ENCODE measurements around the gene GCKR. TPM values are rescaled to one million over a fixed set of nuclear protein-coding genes. Genes with fewer than 3 reads are reported as not detected.

Gene GCKR
- total RNA-seq, 1 experiment from 2014 or later: 0.11 TPM

DNA sequence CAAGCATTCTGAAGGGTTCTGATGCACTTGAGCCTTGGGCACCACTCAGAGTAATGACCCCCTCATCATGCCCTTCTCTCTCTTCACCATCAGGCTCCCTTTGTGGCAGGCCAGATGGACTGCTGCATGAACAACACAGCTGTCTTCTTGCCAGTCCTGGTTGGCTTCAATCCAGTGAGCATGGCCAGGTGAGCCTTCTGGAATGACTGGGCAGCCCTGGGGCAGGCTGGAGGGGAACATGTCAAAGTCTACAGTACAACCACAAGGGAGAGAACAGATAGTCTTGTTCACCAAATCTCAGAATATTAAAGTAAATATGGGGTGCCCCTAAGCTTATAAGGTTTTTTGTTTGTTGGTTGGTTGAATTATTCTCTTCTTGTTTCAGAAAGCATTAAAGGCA lies 4.4 kb downstream of the GCKR start:
- no peak overlapping the region for H3K23ac ChIP-seq (ENCODE audit: insufficient read length, low read depth, low read length)
- TF ChIP-seq, protein P1, sequence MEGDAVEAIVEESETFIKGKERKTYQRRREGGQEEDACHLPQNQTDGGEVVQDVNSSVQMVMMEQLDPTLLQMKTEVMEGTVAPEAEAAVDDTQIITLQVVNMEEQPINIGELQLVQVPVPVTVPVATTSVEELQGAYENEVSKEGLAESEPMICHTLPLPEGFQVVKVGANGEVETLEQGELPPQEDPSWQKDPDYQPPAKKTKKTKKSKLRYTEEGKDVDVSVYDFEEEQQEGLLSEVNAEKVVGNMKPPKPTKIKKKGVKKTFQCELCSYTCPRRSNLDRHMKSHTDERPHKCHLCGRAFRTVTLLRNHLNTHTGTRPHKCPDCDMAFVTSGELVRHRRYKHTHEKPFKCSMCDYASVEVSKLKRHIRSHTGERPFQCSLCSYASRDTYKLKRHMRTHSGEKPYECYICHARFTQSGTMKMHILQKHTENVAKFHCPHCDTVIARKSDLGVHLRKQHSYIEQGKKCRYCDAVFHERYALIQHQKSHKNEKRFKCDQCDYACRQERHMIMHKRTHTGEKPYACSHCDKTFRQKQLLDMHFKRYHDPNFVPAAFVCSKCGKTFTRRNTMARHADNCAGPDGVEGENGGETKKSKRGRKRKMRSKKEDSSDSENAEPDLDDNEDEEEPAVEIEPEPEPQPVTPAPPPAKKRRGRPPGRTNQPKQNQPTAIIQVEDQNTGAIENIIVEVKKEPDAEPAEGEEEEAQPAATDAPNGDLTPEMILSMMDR (conservative IDR thresholded peaks at IDR 0.05): no peak
- H3K9ac ChIP-seq (ENCODE audit: extremely low read depth, insufficient read length, low read length): no peak overlapping the region
- no peak overlapping the region for H4K5ac ChIP-seq (ENCODE audit: insufficient read length, low read depth, low read length)
- no peak overlapping the region for H3K56ac ChIP-seq (ENCODE audit: insufficient read length, low read depth, low read length)
- Mint-ChIP-seq H3K36me3 (ENCODE audit: insufficient read depth in 1 of 3, low read depth in 3 of 3) (no peaks in the 10 kb centered on the region), H3K27me3 (ENCODE audit: low read depth) (peaks cover 26% of the 10 kb centered on the region), H3K9me3 (no peaks in the 10 kb centered on the region), H3K27ac (no peak overlapping the region), H3K4me3 (no peak overlapping the region), H3K4me1 (peaks cover 18 to 19% of the 10 kb centered on the region in 2 experiments)
- no peak overlapping the region for H3K4me2 ChIP-seq (ENCODE audit: insufficient read depth, insufficient read length, low read length)
- no peak overlapping the region for H3K27ac ChIP-seq (ENCODE audit: insufficient read length, low read depth, low read length)
- no peak overlapping the region for H3K4ac ChIP-seq (ENCODE audit: low read depth, low read length)
- no peak overlapping the region for H2BK20ac ChIP-seq (ENCODE audit: low read depth, low read length, poor library complexity, severe bottlenecking)
- no peak overlapping the region for H2AFZ ChIP-seq (ENCODE audit: low read length)
- H3K79me2 ChIP-seq (ENCODE audit: insufficient read depth, low read length): no peaks in the 10 kb centered on the region
- no peak overlapping the region for H4K91ac ChIP-seq (ENCODE audit: insufficient read length, low read depth, low read length)
- no peaks in the 10 kb centered on the region for H3K4me1 ChIP-seq (ENCODE audit: insufficient read depth, low read length)
- H3K9me3 ChIP-seq (ENCODE audit: control insufficient read depth, low read depth, low read length): no peaks in the 10 kb centered on the region
- no peak overlapping the region for H2AK5ac ChIP-seq (ENCODE audit: insufficient read length, low read length)
- no peak overlapping the region for H2BK120ac ChIP-seq (ENCODE audit: low read depth, low read length, poor library complexity, severe bottlenecking)
- H3T11ph ChIP-seq (ENCODE audit: low read length): no peak overlapping the region
- no peaks in the 10 kb centered on the region for H4K20me1 ChIP-seq (ENCODE audit: control insufficient read depth, insufficient read depth, insufficient read length)
- H4K8ac ChIP-seq (replicated peaks; ENCODE audit: insufficient read length, low read depth, low read length): no peak overlapping the region
- H3K79me1 ChIP-seq (ENCODE audit: insufficient read depth, low read depth, low read length, poor library complexity, severe bottlenecking): no peaks in the 10 kb centered on the region
- H3K18ac ChIP-seq (ENCODE audit: insufficient read length, low read depth, low read length): no peak overlapping the region
- H2BK12ac ChIP-seq (ENCODE audit: insufficient read length, low read depth, low read length): no peak overlapping the region
- no peak overlapping the region for H2BK5ac ChIP-seq (ENCODE audit: insufficient read length, low read length)
- no peaks in the 10 kb centered on the region for H3K23me2 ChIP-seq (ENCODE audit: insufficient read length, low read depth, low read length, poor library complexity, severe bottlenecking)
- DNase-seq: no peak
- no peaks in the 10 kb centered on the region; the same call in 1 of the 2 replicates for H3K27me3 ChIP-seq (ENCODE audit: insufficient read depth, low read length)
- no peak overlapping the region for H3K14ac ChIP-seq (ENCODE audit: insufficient read depth, low read length)
- H2BK15ac ChIP-seq (ENCODE audit: low read depth, low read length): no peak overlapping the region

All from H9 (cell line).